T-helper 1 cell (primary cell): Measurements from ENCODE around the gene RNU5B-1.

ENCODE experiments used
- DNase-seq, 5 donors: peaks; one replicate each; pipeline ENCODE4 v3.0.0-alpha.2; 2012 to 2020

Gene RNU5B-1

DNA sequence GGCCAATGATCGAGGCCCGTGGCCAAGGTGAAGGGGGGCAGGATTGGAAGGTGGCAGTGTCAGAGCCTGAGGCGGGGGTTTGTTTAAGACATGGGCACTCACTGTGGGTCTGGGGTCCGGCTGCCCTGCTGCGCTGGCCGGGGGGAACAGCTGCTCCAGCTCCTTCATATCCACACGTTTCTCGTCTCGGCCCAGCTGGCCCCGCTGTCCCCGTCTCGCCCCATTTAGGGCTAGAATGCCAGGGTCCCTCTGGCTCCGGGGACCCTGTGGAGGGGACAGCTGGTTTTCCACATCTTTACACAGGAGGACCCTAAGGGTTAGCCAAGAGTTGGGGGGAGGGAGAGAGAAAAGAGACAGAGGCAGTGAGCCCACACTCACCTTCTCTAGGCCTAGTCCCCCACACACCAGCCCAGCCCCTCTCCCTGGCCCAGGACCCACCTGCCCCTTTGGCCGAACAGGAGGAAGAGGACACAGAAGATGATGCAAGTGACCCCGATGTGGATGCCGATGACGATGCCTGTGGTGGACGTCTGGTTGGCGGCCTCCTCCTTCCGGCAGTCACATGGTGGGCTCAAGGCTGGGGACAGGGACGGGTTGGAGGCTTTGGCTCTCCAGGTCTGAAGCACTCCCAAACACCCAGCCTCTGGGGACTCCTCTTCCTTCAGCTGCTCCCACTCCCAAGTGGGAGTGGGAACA, 25.0 kb downstream of the RNU5B-1 start:
- no peak for DNase-seq

DNA sequence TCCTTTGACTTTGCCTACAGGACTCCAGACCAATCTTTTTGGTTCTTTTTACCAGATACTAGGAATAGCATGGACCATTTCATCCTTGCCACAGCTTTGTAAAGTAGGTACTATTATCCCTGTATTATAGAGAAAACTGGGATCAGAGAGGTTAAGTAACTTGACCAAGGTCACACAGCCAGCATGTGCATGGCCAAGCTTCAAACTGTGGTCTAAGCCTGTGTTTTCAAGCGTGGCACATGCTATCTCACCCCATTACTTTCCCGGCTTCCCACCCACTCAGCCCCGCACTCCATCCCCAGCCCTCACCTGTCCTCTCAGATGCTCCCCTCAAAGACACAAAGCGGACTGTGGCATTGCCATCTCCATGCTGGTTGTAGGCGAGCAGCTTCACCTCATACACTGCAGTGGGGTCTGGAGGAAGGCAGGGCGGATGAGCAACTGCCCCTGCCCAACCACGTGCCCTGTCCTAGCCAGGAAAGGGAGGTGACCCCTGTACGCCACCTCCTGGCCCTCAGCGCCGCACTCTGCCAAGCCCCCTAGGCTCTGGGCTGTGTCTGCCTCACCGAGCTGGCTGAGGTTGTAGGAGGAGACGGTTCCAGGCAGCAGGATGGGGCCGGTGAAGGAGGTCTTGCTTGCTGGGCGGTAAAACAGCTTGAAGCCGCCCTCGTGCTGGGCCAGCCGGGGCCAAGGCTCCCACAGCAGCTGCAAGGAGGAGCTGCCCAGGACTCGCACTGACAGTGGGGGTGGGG, 25.7 kb downstream of the RNU5B-1 start:
- DNase-seq: no peak

DNA sequence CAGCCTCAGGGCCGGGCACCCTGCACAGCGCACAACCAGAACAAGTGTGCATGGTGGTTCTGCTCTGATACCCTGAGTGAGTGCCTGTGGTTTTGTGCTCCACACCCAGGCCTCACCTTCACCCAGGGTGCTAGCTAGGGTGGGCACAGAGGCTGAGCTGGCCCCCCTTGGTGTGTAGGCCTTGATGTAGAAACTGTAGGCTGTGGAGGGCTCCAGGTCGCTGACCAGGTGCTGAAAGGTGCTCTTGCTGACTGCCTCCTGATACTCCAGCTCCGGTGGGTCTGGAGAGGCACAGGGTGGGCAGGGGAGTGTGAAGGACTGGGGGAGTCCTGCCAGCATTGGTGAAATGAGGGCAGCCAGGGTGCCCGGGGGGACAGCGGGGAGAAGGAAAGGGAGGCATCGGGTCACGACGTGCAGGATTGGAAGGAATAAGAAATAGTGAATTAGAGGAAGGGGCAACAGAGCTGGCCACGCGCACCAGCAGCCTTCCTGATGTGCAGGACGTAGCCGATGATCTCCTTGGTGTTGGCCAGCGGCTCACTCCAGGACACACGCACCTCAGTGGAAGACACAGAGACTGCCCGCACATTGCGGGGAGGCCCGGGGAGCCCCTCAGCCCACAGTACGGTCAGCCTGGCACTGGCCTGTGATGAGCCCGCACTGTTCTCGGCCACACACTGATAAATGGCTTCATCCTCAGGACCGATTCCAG, 26.6 kb downstream of the RNU5B-1 start:
- DNase-seq: no peak

DNA sequence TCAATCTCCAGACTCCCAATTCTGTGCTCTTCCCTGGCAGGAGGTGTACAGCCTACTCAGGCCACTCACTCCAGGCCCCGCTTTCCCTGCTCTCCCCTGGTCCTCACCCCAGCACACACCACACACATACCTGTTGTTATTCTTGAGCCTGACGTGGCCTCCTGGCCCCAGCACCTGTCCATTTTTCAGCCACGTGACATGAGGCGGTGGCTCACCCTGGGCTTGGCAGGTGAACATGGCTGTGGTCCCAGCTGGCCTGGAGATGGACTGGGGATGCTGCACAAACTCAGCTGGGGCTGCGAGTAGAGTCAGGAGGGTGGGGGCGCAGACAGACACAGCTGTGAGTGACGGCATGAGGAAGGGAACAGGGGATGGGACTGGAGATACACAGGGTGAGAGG, 27.3 kb downstream of the RNU5B-1 start:
- no peak for DNase-seq

GRCh38 chr15:65332391-65333147, 28.1 kb downstream of the RNU5B-1 start:
- DNase-seq: no peak

DNA sequence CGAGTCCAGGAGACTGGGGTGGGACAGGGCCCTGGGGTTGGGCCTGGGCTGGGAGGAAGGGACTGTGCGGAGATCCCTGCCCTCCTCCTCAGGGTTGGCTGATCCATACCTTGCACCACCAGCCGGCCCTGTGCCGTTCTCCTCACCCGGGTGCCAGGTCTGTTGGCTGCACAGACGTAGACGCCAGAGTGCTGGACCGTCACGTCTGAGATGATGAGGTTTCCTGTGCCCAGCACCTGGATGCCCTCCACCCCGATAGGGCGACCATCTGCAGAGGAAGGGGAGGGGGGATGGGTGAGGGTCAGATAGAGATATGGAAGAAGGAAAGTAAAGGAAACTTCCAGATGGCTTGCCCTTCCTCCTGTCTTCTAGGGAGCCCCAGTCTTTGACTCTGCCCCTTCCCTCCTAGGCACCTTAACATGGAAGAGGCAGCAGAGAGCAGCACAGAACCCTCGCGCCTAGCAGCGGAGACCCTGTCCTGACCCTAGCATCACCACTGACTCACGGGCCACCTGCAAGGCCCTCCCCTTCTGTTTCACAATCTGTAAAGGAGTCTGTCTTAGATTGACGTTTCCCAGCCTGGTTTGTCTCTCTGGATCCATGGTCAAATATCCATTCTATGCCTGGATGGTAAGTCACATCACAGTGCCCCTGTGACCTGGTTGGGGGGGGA, 28.8 kb downstream of the RNU5B-1 start:
- DNase-seq: no peak

DNA sequence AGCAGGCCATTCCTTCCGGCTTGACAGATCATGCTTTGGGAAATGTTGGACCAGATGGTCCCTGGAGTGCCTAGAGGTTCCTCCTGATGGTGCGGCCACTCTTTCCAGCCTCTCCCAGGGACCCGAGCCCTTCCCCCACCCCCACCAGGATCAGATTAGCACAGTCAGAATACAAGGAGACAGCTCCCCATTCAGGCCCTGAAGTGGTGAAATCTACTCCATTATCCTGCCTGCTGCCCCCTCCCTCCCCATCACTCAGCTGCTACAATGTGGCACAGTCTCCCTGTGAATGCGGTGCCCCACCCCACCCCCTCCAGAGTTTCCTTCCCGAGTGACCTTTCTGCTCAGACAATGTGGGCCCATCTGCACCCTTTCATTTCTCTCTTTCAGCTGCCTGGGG, 29.4 kb downstream of the RNU5B-1 start:
- DNase-seq: no peak

DNA sequence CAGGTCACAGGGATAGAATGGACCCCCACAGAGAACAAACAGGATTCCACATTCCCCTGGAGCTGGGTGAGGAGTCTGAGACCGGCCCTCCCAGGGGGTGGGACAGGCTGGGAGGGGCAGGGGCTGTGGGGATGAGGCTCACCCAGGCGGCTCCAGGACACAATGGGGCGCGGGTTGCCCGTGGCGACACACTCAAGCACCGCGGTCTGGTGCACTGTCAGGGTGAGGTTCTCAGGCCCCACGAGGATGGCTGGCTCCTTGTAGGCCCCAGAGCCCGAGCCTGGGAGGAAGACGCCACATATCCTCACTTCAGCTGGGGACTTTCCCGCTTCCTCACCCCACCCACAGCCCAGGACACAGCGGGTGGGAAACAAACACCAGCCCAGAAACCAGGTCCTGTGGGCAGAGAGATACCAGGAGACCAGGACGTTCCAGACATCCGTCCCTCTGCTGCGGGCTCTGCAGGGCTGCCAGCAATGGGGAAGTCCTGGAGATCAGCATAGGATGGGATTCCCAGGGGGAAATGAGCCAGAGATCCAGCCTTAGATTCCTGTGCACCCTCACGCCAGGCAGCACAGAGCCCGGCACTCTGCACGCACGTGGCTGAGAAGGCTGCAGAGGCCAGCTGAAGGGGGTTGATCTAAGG, 30.2 kb downstream of the RNU5B-1 start:
- DNase-seq: no peak

- DNase-seq: no peak
Observed at GRCh38 chr15:65335278-65336055, 31.0 kb downstream of the RNU5B-1 start.

DNA sequence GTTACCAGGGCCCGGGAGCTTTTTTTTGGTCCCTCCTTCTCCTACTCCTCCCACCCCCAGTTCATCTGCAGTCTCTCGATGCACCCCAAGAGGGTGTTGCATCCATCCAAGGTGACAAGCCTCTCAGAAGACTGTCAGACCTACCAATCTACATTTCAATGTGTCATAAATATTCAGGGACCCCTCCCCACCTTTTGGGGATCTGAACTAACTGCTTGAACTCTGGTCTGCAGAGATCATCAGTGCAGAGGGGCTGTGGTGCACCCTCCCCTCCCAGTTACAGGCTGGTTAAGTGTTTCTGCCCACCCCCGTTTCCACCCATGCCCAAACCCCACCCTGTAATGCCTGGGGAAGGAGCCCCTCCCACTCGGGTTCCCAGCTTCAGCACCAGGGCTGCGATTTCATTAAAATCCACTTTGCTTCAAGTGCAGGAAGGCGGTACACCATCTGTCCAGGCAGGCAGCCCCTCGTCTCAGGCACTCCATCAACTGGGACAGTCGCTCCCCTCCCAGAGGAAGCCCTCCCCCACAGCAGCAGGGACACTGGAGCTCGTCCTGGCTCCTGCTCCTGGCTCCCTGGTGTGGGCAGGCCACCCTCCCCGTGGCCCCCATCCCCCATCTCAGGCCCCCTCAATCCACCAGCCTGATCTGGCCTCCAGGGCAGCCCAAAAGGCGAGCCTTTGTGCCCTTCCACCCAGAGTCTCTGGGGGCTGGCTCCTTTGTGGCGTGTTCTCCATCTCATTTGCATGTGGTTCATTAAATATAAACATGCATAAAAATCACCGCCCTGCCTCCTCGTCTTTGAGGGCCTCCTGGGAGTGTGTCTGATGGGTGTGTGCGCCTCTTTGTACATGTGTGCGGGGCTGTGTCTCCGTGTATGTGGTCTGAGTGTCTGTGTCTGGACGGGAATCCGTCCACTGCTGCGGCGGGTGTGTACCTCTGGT, 32.3 kb downstream of the RNU5B-1 start:
- no peak for DNase-seq

DNA sequence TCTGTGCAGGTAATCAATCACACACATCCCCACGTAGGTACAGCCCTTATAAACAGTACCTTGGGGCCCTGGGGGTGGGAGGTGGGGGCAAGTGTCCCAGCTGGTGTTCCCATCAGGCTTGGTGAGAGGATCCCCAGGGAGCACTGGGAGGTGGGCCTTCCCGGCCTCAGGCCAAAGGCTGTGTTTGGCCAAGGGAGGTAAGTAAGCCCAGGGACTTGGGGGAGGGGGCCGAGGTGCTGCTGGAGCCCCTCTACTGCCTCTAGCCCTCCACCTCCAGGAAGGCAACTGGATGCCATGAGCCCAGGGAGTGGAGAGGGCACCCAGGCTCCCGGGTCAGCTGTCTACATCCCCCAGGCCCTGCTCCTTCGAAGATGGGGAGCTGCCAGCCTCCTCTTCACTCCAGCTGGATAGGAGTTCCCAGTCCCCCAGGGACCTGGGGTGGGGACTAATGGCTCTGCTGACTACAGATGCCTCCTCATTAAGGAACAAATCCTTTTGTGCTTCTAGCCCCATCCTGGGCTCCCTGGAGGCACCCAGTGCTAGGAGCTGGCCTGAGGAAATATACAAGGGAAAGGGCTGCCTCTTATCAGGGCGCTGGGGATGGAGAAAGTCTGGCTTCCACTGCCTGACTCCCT, 33.1 kb downstream of the RNU5B-1 start:
- DNase-seq: no peak

DNA sequence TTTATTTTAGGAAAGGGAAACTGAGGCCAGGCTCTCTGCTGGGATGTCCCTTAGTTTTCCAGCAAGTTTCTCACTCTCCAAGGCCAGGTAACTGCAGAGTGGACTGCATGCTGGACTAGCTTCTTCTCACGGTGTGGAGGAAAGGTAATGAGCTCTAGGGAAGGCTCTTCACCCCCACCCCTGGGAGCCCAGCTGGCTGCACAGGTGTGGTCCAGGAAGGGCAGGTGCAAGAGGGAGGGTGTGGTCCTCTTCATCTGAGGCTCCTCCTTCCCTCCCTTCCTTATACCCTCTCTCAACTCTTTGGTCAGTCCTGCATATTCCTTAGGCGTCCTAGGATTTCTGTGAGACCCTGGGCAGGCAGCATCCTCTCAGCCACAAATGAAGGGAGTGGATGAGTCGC, 33.9 kb downstream of the RNU5B-1 start:
- DNase-seq: no peak

DNA sequence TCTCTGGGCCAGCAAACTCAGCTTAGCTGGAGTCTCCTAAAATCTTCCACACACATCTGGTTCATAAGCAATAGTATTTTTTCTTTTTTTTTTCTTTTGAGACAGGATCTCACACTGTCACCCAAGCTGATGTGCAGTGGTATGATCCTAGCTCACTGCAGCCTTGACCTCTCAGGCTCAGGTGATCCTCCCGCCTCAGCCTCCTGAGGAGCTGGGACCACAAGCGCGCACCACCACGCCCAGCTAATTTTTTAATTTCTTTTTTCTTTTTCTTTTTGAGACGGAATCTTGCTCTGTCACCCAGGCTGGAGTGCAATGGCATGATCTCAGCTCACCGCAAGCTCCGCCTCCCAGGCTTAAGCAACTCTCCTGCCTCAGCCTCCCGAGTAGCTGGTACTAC, 34.3 kb downstream of the RNU5B-1 start:
- DNase-seq: no peak

- DNase-seq: no peak
Observed at GRCh38 chr15:65339416-65339815, 34.9 kb downstream of the RNU5B-1 start.

DNA sequence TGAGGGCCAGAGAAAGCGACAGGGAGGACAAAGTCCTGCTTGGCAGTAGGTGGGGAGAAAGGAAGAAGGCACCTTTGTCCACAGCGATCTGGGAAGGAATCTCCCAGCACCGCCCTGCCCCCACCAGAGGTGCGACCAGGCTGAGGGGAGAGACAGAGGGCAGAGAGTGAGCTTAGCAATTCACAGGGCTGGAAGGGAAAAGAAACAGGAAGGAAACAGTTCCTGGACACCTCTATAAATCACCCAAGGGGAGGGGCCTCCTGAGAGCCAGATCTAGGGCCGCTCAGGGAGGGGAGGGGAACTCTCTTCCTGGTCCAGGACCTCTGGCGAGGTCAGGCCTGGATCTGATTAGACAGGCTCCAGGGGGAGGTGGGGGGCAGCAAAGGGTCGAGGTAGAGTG, 35.4 kb downstream of the RNU5B-1 start:
- no peak for DNase-seq

GRCh38 chr15:65342493-65342892, 38.0 kb downstream of the RNU5B-1 start:
- DNase-seq: no peak

- DNase-seq: no peak
Observed at GRCh38 chr15:65343374-65343981, 39.0 kb downstream of the RNU5B-1 start.

- no peak for DNase-seq
Observed at GRCh38 chr15:65344214-65344913, 39.9 kb downstream of the RNU5B-1 start.
